ENCODE measurements around the gene DNASE2B. TPM values are rescaled to one million over a fixed set of nuclear protein-coding genes. Genes with fewer than 3 reads are reported as not detected.

The DNASE2B gene
- total RNA-seq, 3 donors from 2014 or later (not counting 1 experiment from before 2014, with no cell fraction given), result not detected

GRCh38 chr1:84412316-84412942 is 14.1 kb downstream of the DNASE2B start:
- no peak for TF ChIP-seq CTCF (IDR thresholded peaks at IDR 0.05)
- no peak for ATAC-seq
- H3K27ac Mint-ChIP-seq, result no peak overlapping the region
- Histone ChIP-seq H3K9me3 (ENCODE audit: control insufficient read depth, insufficient read depth, low read length) (no peaks in the 10 kb centered on the region), H3K4me1 (ENCODE audit: control insufficient read depth, insufficient read depth, low read length) (no peaks in the 10 kb centered on the region), H3K36me3 (ENCODE audit: control insufficient read depth, insufficient read depth, low read length) (no peaks in the 10 kb centered on the region), H3K27me3 (ENCODE audit: control insufficient read depth, insufficient read depth, low read length) (no peaks in the 10 kb centered on the region), H3K4me3 (ENCODE audit: low read length) (no peak overlapping the region), H3K27ac (ENCODE audit: low read length) (no peak overlapping the region)
- no peaks in the 10 kb centered on the region for H3K27me3 Mint-ChIP-seq (ENCODE audit: low read depth in 2 of 2)
- no peak overlapping the region for H3K4me3 Mint-ChIP-seq
- no peaks in the 10 kb centered on the region for H3K9me3 Mint-ChIP-seq
- intact Hi-C loops (cut with micrococcal nuclease), result no loop called here
- no peaks in the 10 kb centered on the region for H3K4me1 Mint-ChIP-seq
- H3K36me3 Mint-ChIP-seq, result no peaks in the 10 kb centered on the region
- no peak for DNase-seq
- WGBS (ENCODE audit: insufficient coverage), result 90% methylated on average over 6 of the region's 7 CpGs

GRCh38 chr1:84415396-84415795 is 17.1 kb downstream of the DNASE2B start:
- Histone ChIP-seq H3K9me3 (ENCODE audit: control insufficient read depth, insufficient read depth, low read length) (no peaks in the 10 kb centered on the region), H3K27me3 (ENCODE audit: control insufficient read depth, insufficient read depth, low read length) (no peaks in the 10 kb centered on the region), H3K27ac (ENCODE audit: low read length) (no peak overlapping the region), H3K4me1 (ENCODE audit: control insufficient read depth, insufficient read depth, low read length) (no peaks in the 10 kb centered on the region), H3K36me3 (ENCODE audit: control insufficient read depth, insufficient read depth, low read length) (no peaks in the 10 kb centered on the region), H3K4me3 (ENCODE audit: low read length) (no peak overlapping the region)
- ATAC-seq, result no peak
- no peaks in the 10 kb centered on the region for H3K27me3 Mint-ChIP-seq (ENCODE audit: low read depth in 2 of 2)
- H3K4me1 Mint-ChIP-seq, result no peaks in the 10 kb centered on the region
- no peak for TF ChIP-seq CTCF (IDR thresholded peaks at IDR 0.05)
- intact Hi-C loops (cut with micrococcal nuclease), result no loop called here
- H3K4me3 Mint-ChIP-seq, result no peak overlapping the region
- WGBS (ENCODE audit: insufficient coverage), result 85% methylated on average over 2 of the region's 2 CpGs
- no peak for DNase-seq
- H3K36me3 Mint-ChIP-seq, result no peaks in the 10 kb centered on the region
- no peak overlapping the region for H3K27ac Mint-ChIP-seq
- no peaks in the 10 kb centered on the region for H3K9me3 Mint-ChIP-seq

GRCh38 chr1:84422909-84423308 is 24.6 kb downstream of the DNASE2B start:
- Histone ChIP-seq H3K27me3 (ENCODE audit: control insufficient read depth, insufficient read depth, low read length) (no peaks in the 10 kb centered on the region), H3K27ac (ENCODE audit: low read length) (no peak overlapping the region), H3K9me3 (ENCODE audit: control insufficient read depth, insufficient read depth, low read length) (no peaks in the 10 kb centered on the region), H3K36me3 (ENCODE audit: control insufficient read depth, insufficient read depth, low read length) (no peaks in the 10 kb centered on the region), H3K4me1 (ENCODE audit: control insufficient read depth, insufficient read depth, low read length) (no peaks in the 10 kb centered on the region), H3K4me3 (ENCODE audit: low read length) (no peak overlapping the region)
- no peak for ATAC-seq
- Mint-ChIP-seq H3K4me1 (no peaks in the 10 kb centered on the region), H3K27ac (no peak overlapping the region), H3K9me3 (no peaks in the 10 kb centered on the region), H3K27me3 (ENCODE audit: low read depth in 2 of 2) (no peaks in the 10 kb centered on the region), H3K36me3 (no peaks in the 10 kb centered on the region), H3K4me3 (no peak overlapping the region)
- no peak for TF ChIP-seq CTCF (IDR thresholded peaks at IDR 0.05)
- DNase-seq, result no peak
- intact Hi-C loops (cut with micrococcal nuclease), result no loop called here

GRCh38 chr1:84424513-84425149 is 26.3 kb downstream of the DNASE2B start:
- Histone ChIP-seq H3K36me3 (ENCODE audit: control insufficient read depth, insufficient read depth, low read length) (no peaks in the 10 kb centered on the region), H3K27ac (ENCODE audit: low read length) (no peak overlapping the region), H3K27me3 (ENCODE audit: control insufficient read depth, insufficient read depth, low read length) (no peaks in the 10 kb centered on the region), H3K9me3 (ENCODE audit: control insufficient read depth, insufficient read depth, low read length) (no peaks in the 10 kb centered on the region), H3K4me1 (ENCODE audit: control insufficient read depth, insufficient read depth, low read length) (no peaks in the 10 kb centered on the region), H3K4me3 (ENCODE audit: low read length) (no peak overlapping the region)
- DNase-seq, result no peak
- WGBS (ENCODE audit: insufficient coverage), result 95% methylated on average over 5 of the region's 6 CpGs
- Mint-ChIP-seq H3K9me3 (no peaks in the 10 kb centered on the region), H3K27me3 (ENCODE audit: low read depth in 2 of 2) (no peaks in the 10 kb centered on the region), H3K4me1 (no peaks in the 10 kb centered on the region), H3K27ac (no peak overlapping the region), H3K36me3 (no peaks in the 10 kb centered on the region), H3K4me3 (no peak overlapping the region)
- ATAC-seq, result no peak
- TF ChIP-seq CTCF (IDR thresholded peaks at IDR 0.05), result no peak
- intact Hi-C loops (cut with micrococcal nuclease), result no loop called here
